Right atrium auricular region (tissue), 2 donors: ENCODE measurements around the gene ATXN7L3. TPM values are rescaled to one million over a fixed set of nuclear protein-coding genes. Genes with fewer than 3 reads are reported as not detected.

Experiments
- DNase-seq: peaks from one replicate; pipeline ENCODE4 v3.0.0-alpha.2; 2019; ENCODE audit warnings: low spot score
- H3K27ac ChIP-seq, 2 donors: fragments of 200-600 bp; sonication (generic); 1 replicate in 1 of 2; 2 replicates in 1 of 2; pipeline ENCODE4 v1.5.1; 2016 to 2019
- H3K27me3 ChIP-seq, 2 donors: fragments of 200-600 bp; sonication (generic); one replicate each; pipeline versions ENCODE4 v1.5.1 to v1.6.0; 2017 to 2019
- H3K36me3 ChIP-seq: fragments of 200-600 bp; sonication (generic); one replicate; pipeline ENCODE4 v1.5.1; 2016
- H3K4me1 ChIP-seq, 2 donors: fragments of 200-600 bp; sonication (generic); one replicate each; pipeline versions ENCODE4 v1.5.1 to v1.6.0; 2017 to 2019
- H3K4me3 ChIP-seq, 2 donors: fragments of 200-600 bp; sonication (generic); 1 replicate in 1 of 2; 2 replicates in 1 of 2; pipeline ENCODE4 v1.5.1; 2017 to 2019; ENCODE audit warnings: mild to moderate bottlenecking in 1 of 2, moderate library complexity in 1 of 2
- H3K9me3 ChIP-seq, 2 donors: fragments of 200-600 bp; sonication (generic); one replicate each; pipeline ENCODE4 v1.5.1; 2019
- CTCF ChIP-seq, 2 donors: fragments of 200-600 bp; sonication (generic); IDR thresholded peaks; one replicate each; pipeline ENCODE4 v1.5.1; 2019; ENCODE audit warnings: antibody characterized with exemption in 2 of 2
- total RNA-seq, 2 donors: library from RNA; depleted of rRNA; stranded (reverse); fragments of >200 nt; gene quantifications; one replicate each; pipeline ENCODE4 v1.1.0, GENCODE V29; 2016

Gene ATXN7L3
- total RNA-seq, 2 donors from 2014 or later: 24.5 to 38.9 TPM

DNA sequence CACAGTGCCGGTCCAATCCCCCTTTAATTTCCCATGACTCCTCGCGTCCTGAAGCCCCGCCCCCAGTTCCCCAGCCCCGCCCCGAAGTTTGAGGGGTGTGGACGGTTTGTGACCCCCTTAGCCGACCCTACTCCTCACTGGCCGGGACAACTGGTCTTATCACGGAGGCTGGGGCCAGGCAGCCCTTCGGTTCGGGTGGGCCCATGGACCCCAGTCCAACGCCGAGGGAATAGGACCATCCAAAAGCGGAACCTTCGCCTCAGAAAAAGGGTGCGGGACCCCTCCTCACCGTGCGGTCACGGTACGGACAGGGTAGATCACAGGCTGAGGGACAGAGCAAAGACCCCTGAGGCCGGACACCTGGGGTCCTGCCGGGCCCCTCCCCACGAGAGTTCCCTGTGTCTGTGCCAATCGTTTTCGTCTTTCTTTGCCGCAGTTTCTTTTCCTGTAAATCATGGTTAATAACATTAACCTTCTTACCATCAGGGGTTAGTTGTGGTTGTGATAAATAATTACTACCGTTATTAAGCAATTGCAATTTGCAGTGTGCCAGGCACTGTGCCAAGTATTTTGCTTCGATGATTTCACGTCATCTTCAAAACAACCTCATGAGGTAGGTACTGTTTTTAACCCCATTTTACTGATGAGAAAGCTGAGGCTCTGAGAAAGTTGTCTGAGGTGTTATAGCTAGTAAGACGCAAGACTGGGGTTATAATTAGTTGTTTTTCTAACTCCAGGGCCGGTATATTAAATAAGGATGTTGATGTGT lies 12.4 kb downstream of the ATXN7L3 start:
- H3K27ac ChIP-seq: peak overlapping the region; percentile 95 to 99
- DNase-seq: no peak
- H3K4me1 ChIP-seq: peaks cover 0 to 29% of the 10 kb centered on the region in 2 donors
- H3K27me3 ChIP-seq: no peaks in the 10 kb centered on the region
- TF ChIP-seq CTCF (IDR thresholded peaks at IDR 0.05): no peak
- peak overlapping the region; percentile 74 to 94 for H3K4me3 ChIP-seq
- H3K36me3 ChIP-seq: peaks cover 24% of the 10 kb centered on the region
- H3K9me3 ChIP-seq: no peaks in the 10 kb centered on the region

GRCh38 chr17:44186307-44187130 lies 13.2 kb downstream of the ATXN7L3 start, which contains the start of gene TMUB2:
Gene TMUB2 (plus strand): TSS chr17:44186972. CDS start chr17:44187709, 737 bp downstream.
- Histone ChIP-seq H3K4me3 (peak within 1 kb of the TSS; percentile 74 to 94), H3K36me3 (peaks cover 24% of the 10 kb centered on the region), H3K4me1 (peaks cover 0 to 29% of the 10 kb centered on the region in 2 donors), H3K27me3 (no peaks in the 10 kb centered on the region), H3K27ac (peak within 1 kb of the TSS; percentile 95 to 99), H3K9me3 (no peaks in the 10 kb centered on the region)
- TF ChIP-seq CTCF (IDR thresholded peaks at IDR 0.05): no peak
- DNase-seq: peak; percentile 99

DNA sequence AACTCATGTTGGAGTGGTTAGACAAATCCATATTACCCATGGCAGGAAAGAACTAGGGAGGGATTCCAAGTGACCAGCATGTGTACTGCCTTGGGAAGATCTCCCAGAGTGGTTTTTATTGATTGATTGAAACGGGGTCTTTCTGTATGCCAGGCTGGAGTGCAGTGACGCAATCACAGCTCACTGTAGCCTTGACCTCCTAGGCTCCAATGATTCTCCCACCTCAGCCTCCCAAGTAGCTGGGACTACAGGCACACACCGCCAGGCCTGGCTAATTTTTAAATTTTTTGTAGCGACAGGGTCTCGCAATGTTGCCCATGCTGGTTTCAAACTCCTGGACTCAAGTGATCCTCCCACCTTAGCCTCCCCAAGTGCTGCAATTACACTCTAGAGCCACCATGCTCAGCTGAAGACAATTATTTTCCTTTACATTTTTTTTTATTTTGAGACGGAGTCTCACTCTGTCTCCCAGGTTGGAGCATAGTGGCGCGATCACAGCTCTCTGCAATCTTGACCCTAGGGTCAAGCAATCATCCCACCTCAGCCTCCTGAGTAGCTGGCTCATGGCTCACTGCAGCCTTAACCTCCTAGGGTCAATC lies 15.4 kb downstream of the ATXN7L3 start:
- H3K4me3 ChIP-seq: no peak overlapping the region
- no peak for DNase-seq
- no peak for TF ChIP-seq CTCF (IDR thresholded peaks at IDR 0.05)
- H3K4me1 ChIP-seq: peaks cover 0 to 29% of the 10 kb centered on the region in 2 donors
- H3K9me3 ChIP-seq: no peaks in the 10 kb centered on the region
- peaks cover 7% of the 10 kb centered on the region for H3K36me3 ChIP-seq
- no peak overlapping the region for H3K27ac ChIP-seq
- H3K27me3 ChIP-seq: no peaks in the 10 kb centered on the region

DNA sequence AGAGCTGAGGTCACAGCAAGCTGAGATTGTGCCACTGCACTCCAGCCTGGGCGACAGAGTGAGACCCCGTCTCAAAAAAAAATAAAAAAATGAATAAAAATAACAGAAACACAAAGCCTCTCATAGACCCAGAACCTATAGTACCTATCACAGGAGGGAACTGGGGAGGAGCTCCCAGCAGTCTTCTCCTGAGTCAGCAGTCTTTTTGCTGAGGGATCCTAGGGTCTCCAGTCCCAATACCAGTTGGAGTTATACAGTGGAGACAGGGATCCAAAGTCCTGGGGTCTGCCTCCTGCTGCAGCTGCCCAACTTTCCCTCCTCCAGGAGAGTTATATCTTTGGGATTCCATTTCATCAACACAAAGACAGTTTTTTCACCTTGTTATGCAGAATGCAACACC lies 16.7 kb downstream of the ATXN7L3 start:
- Histone ChIP-seq H3K27ac (no peak overlapping the region), H3K9me3 (no peaks in the 10 kb centered on the region), H3K36me3 (peaks cover 9% of the 10 kb centered on the region), H3K4me1 (peaks cover 0 to 25% of the 10 kb centered on the region in 2 donors), H3K27me3 (no peaks in the 10 kb centered on the region), H3K4me3 (no peak overlapping the region)
- TF ChIP-seq CTCF (IDR thresholded peaks at IDR 0.05): no peak
- no peak for DNase-seq

- H3K4me1 ChIP-seq: no peaks in the 10 kb centered on the region
- H3K9me3 ChIP-seq: no peaks in the 10 kb centered on the region
- no peaks in the 10 kb centered on the region for H3K27me3 ChIP-seq
- no peak overlapping the region for H3K4me3 ChIP-seq
- peaks cover 15% of the 10 kb centered on the region for H3K36me3 ChIP-seq
- no peak for TF ChIP-seq CTCF (IDR thresholded peaks at IDR 0.05)
- H3K27ac ChIP-seq: no peak overlapping the region
- no peak for DNase-seq
These were observed 21.6 kb downstream of the ATXN7L3 start for GRCh38 chr17:44178133-44178532.
